ENCODE data around the gene NKAPD1.
A peak's percentile ranks its signal among the peaks of the same experiment; 100 is the strongest.
"Not testable (repeated sequence)": the region's sequence is repeated elsewhere in the genome, so short reads cannot be mapped to it uniquely, and the experiment has no call there.

The NKAPD1 gene

GRCh38 chr11:112073941-112074811 is at the start of gene NKAPD1, which contains the start of gene PIH1D2:
Gene NKAPD1 (plus strand): TSS chr11:112074299. CDS start chr11:112075575, 1,276 bp downstream.
Gene PIH1D2 (minus strand): TSS chr11:112074017. CDS start chr11:112073174, 843 bp downstream.
- Histone ChIP-seq H3K9me3 (ENCODE audit: control insufficient read depth in 2 of 2, low read length in 2 of 2) (no peaks in the 10 kb centered on the region), H3K4me3 (ENCODE audit: low read length in 2 of 2) (peak within 1 kb of the TSS; percentile 96), H3K27ac (ENCODE audit: low read length) (peak within 1 kb of the TSS; percentile 84), H3K4me1 (ENCODE audit: control insufficient read depth, insufficient read depth, low read length) (peaks cover 7% of the 10 kb centered on the region), H3K36me3 (ENCODE audit: control insufficient read depth in 2 of 2, insufficient read depth in 2 of 2, low read length in 2 of 2) (peaks cover 8 to 12% of the 10 kb centered on the region in 2 donors), H3K9ac (ENCODE audit: low read length in 2 of 2) (peak within 1 kb of the TSS; percentile 93), H3K27me3 (ENCODE audit: control insufficient read depth in 1 of 2, insufficient read depth in 2 of 2, low read length in 2 of 2) (no peaks in the 10 kb centered on the region)

- peak within 1 kb of the TSS; percentile 95 to 99 for H3K4me3 ChIP-seq (ENCODE audit: low read length in 2 of 2)
- no peaks in the 10 kb centered on the region for H3K27me3 ChIP-seq (ENCODE audit: control insufficient read depth in 1 of 2, insufficient read depth in 2 of 2, low read length in 2 of 2)
- H3K27ac ChIP-seq (ENCODE audit: low read length) = peak within 1 kb of the TSS; percentile 92
- peaks cover 21 to 26% of the 10 kb centered on the region in 2 donors for H3K36me3 ChIP-seq (ENCODE audit: control insufficient read depth in 2 of 2, insufficient read depth in 2 of 2, low read length in 2 of 2)
- peak within 1 kb of the TSS; percentile 93 to 94 for H3K9ac ChIP-seq (ENCODE audit: low read length in 2 of 2)
- H3K4me1 ChIP-seq (ENCODE audit: control insufficient read depth, insufficient read depth, low read length) = peaks cover 13% of the 10 kb centered on the region
- no peaks in the 10 kb centered on the region for H3K9me3 ChIP-seq (ENCODE audit: control insufficient read depth in 2 of 2, low read length in 2 of 2)
Measured at GRCh38 chr11:112024773-112025678, 49.1 kb upstream of the NKAPD1 start, which contains the start of gene DLAT. Gene DLAT (plus strand): TSS chr11:112025408. CDS start chr11:112025473, 65 bp downstream.

GRCh38 chr11:112025707-112026106 is 48.4 kb upstream of the NKAPD1 start:
- Histone ChIP-seq H3K9ac (ENCODE audit: low read length in 2 of 2) (peak overlapping the region; percentile 93 to 94), H3K36me3 (ENCODE audit: control insufficient read depth in 2 of 2, insufficient read depth in 2 of 2, low read length in 2 of 2) (peaks cover 24 to 27% of the 10 kb centered on the region in 2 donors), H3K27ac (ENCODE audit: low read length) (peak overlapping the region; percentile 92), H3K9me3 (ENCODE audit: control insufficient read depth in 2 of 2, low read length in 2 of 2) (no peaks in the 10 kb centered on the region), H3K27me3 (ENCODE audit: control insufficient read depth in 1 of 2, insufficient read depth in 2 of 2, low read length in 2 of 2) (no peaks in the 10 kb centered on the region), H3K4me3 (ENCODE audit: low read length in 2 of 2) (peak overlapping the region; percentile 95 to 99), H3K4me1 (ENCODE audit: control insufficient read depth, insufficient read depth, low read length) (peaks cover 13% of the 10 kb centered on the region)

- not testable (repeated sequence) for H3K4me3 ChIP-seq (ENCODE audit: low read length in 2 of 2); H3K9ac ChIP-seq (ENCODE audit: low read length in 2 of 2); H3K9me3 ChIP-seq (ENCODE audit: control insufficient read depth in 2 of 2, low read length in 2 of 2); H3K27ac ChIP-seq (ENCODE audit: low read length); H3K27me3 ChIP-seq (ENCODE audit: control insufficient read depth in 1 of 2, insufficient read depth in 2 of 2, low read length in 2 of 2)
- peaks cover 13% of the 10 kb centered on the region for H3K4me1 ChIP-seq (ENCODE audit: control insufficient read depth, insufficient read depth, low read length)
- H3K36me3 ChIP-seq (ENCODE audit: control insufficient read depth in 2 of 2, insufficient read depth in 2 of 2, low read length in 2 of 2) = peaks cover 20 to 22% of the 10 kb centered on the region in 2 donors
Measured at GRCh38 chr11:112026784-112027410, 47.2 kb upstream of the NKAPD1 start.

- Histone ChIP-seq H3K27me3 (ENCODE audit: control insufficient read depth in 1 of 2, insufficient read depth in 2 of 2, low read length in 2 of 2) (no peaks in the 10 kb centered on the region), H3K27ac (ENCODE audit: low read length) (no peak overlapping the region), H3K4me3 (ENCODE audit: low read length in 2 of 2) (no peak overlapping the region), H3K4me1 (ENCODE audit: control insufficient read depth, insufficient read depth, low read length) (peaks cover 11% of the 10 kb centered on the region), H3K9ac (ENCODE audit: low read length in 2 of 2) (no peak overlapping the region), H3K36me3 (ENCODE audit: control insufficient read depth in 2 of 2, insufficient read depth in 2 of 2, low read length in 2 of 2) (peaks cover 23 to 30% of the 10 kb centered on the region in 2 donors), H3K9me3 (ENCODE audit: control insufficient read depth in 2 of 2, low read length in 2 of 2) (no peaks in the 10 kb centered on the region)
Measured at GRCh38 chr11:112029460-112029859, 44.6 kb upstream of the NKAPD1 start.

- H3K27me3 ChIP-seq (ENCODE audit: control insufficient read depth in 1 of 2, insufficient read depth in 2 of 2, low read length in 2 of 2) = no peaks in the 10 kb centered on the region
- H3K27ac ChIP-seq (ENCODE audit: low read length) = no peak overlapping the region
- no peak overlapping the region for H3K4me3 ChIP-seq (ENCODE audit: low read length in 2 of 2)
- H3K9ac ChIP-seq (ENCODE audit: low read length in 2 of 2) = no peak overlapping the region
- H3K9me3 ChIP-seq (ENCODE audit: control insufficient read depth in 2 of 2, low read length in 2 of 2) = no peaks in the 10 kb centered on the region
- peaks cover 34 to 35% of the 10 kb centered on the region in 2 donors for H3K36me3 ChIP-seq (ENCODE audit: control insufficient read depth in 2 of 2, insufficient read depth in 2 of 2, low read length in 2 of 2)
- no peaks in the 10 kb centered on the region for H3K4me1 ChIP-seq (ENCODE audit: control insufficient read depth, insufficient read depth, low read length)
Measured at GRCh38 chr11:112033902-112034301, 40.2 kb upstream of the NKAPD1 start.

GRCh38 chr11:112037527-112037926 is 36.6 kb upstream of the NKAPD1 start:
- Histone ChIP-seq H3K27me3 (ENCODE audit: control insufficient read depth in 1 of 2, insufficient read depth in 2 of 2, low read length in 2 of 2) (no peaks in the 10 kb centered on the region), H3K9me3 (ENCODE audit: control insufficient read depth in 2 of 2, low read length in 2 of 2) (no peaks in the 10 kb centered on the region), H3K36me3 (ENCODE audit: control insufficient read depth in 2 of 2, insufficient read depth in 2 of 2, low read length in 2 of 2) (peaks cover 22 to 33% of the 10 kb centered on the region in 2 donors), H3K4me3 (ENCODE audit: low read length in 2 of 2) (no peak overlapping the region), H3K4me1 (ENCODE audit: control insufficient read depth, insufficient read depth, low read length) (no peaks in the 10 kb centered on the region), H3K9ac (ENCODE audit: low read length in 2 of 2) (no peak overlapping the region), H3K27ac (ENCODE audit: low read length) (no peak overlapping the region)

GRCh38 chr11:112042161-112042960 is 31.7 kb upstream of the NKAPD1 start:
- Histone ChIP-seq H3K9me3 (ENCODE audit: control insufficient read depth in 2 of 2, low read length in 2 of 2) (no peaks in the 10 kb centered on the region), H3K4me1 (ENCODE audit: control insufficient read depth, insufficient read depth, low read length) (no peaks in the 10 kb centered on the region), H3K27me3 (ENCODE audit: control insufficient read depth in 1 of 2, insufficient read depth in 2 of 2, low read length in 2 of 2) (no peaks in the 10 kb centered on the region), H3K9ac (ENCODE audit: low read length in 2 of 2) (no peak overlapping the region), H3K36me3 (ENCODE audit: control insufficient read depth in 2 of 2, insufficient read depth in 2 of 2, low read length in 2 of 2) (peaks cover 18 to 34% of the 10 kb centered on the region in 2 donors), H3K4me3 (ENCODE audit: low read length in 2 of 2) (no peak overlapping the region), H3K27ac (ENCODE audit: low read length) (no peak overlapping the region)

GRCh38 chr11:112042961-112043304 is 31.2 kb upstream of the NKAPD1 start:
- no peak overlapping the region for H3K4me3 ChIP-seq (ENCODE audit: low read length in 2 of 2)
- H3K36me3 ChIP-seq (ENCODE audit: control insufficient read depth in 2 of 2, insufficient read depth in 2 of 2, low read length in 2 of 2) = peaks cover 13 to 29% of the 10 kb centered on the region in 2 donors
- no peaks in the 10 kb centered on the region for H3K4me1 ChIP-seq (ENCODE audit: control insufficient read depth, insufficient read depth, low read length)
- H3K9me3 ChIP-seq (ENCODE audit: control insufficient read depth in 2 of 2, low read length in 2 of 2) = no peaks in the 10 kb centered on the region
- no peak overlapping the region for H3K27ac ChIP-seq (ENCODE audit: low read length)
- no peaks in the 10 kb centered on the region for H3K27me3 ChIP-seq (ENCODE audit: control insufficient read depth in 1 of 2, insufficient read depth in 2 of 2, low read length in 2 of 2)
- no peak overlapping the region for H3K9ac ChIP-seq (ENCODE audit: low read length in 2 of 2)
